Neural cell (in vitro differentiated cells): ENCODE results near the gene LHPP.

ENCODE experiments used
- EP300 ChIP-seq: fragments of 450-650 bp; conservative IDR thresholded peaks from 2 replicates; pipeline ENCODE4 v1.6.1; 2014; ENCODE audit warnings: antibody characterized with exemption, mild to moderate bottlenecking, moderate library complexity; ENCODE audit not compliant: poor library complexity, severe bottlenecking
- EZH2 ChIP-seq: fragments of 200-600, 300-800 bp; shearing (Covaris generic), sonication (generic); IDR thresholded peaks from 2 replicates; pipeline ENCODE4 v1.6.1; 2014; ENCODE audit warnings: antibody characterized with exemption, low read length, borderline replicate concordance, mild to moderate bottlenecking; ENCODE audit not compliant: insufficient read depth, poor library complexity, severe bottlenecking
- POLR2AphosphoS5 ChIP-seq: IDR thresholded peaks from 2 replicates; pipeline ENCODE4 v1.6.1; 2012
- TF ChIP-seq, protein P1 (sequence below): fragments of 450-650 bp; IDR thresholded peaks from 2 replicates; pipeline ENCODE4 v1.5.1; 2014; ENCODE audit warnings: antibody characterized with exemption, mild to moderate bottlenecking, moderate library complexity; ENCODE audit not compliant: poor library complexity, severe bottlenecking

DNA sequence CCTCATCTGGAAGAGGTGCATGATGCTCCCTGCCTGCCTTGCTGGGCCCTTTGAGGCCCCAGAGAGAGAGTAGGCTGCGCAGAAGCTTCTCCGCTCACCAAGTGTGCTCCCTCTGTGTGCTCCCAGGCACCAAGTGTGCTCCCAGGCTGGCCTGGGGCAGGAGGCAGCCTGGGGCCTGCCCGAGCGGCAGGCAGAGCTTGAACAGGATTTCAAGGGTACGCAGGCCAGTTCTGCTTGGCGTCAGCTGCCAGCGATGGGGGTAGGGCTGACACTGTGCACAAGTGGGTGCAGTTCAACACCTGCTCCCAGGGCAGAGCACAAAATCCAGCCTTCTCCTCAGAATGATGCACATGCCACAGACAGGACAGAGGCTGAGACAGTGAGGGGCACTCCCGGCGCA, 162.8 kb downstream of the LHPP start:
- TF ChIP-seq EZH2 (no peak), POLR2AphosphoS5 (no peak), EP300 (no peak)
- TF ChIP-seq, protein P1, sequence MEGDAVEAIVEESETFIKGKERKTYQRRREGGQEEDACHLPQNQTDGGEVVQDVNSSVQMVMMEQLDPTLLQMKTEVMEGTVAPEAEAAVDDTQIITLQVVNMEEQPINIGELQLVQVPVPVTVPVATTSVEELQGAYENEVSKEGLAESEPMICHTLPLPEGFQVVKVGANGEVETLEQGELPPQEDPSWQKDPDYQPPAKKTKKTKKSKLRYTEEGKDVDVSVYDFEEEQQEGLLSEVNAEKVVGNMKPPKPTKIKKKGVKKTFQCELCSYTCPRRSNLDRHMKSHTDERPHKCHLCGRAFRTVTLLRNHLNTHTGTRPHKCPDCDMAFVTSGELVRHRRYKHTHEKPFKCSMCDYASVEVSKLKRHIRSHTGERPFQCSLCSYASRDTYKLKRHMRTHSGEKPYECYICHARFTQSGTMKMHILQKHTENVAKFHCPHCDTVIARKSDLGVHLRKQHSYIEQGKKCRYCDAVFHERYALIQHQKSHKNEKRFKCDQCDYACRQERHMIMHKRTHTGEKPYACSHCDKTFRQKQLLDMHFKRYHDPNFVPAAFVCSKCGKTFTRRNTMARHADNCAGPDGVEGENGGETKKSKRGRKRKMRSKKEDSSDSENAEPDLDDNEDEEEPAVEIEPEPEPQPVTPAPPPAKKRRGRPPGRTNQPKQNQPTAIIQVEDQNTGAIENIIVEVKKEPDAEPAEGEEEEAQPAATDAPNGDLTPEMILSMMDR: no peak
